GM12878 (cell line): ENCODE measurements around the gene PLXDC1. TPM values are rescaled to one million over a fixed set of nuclear protein-coding genes. Genes with fewer than 3 reads are reported as not detected.

ENCODE experiments used
- DPF2 ChIP-seq: fragments of 450-650 bp; IDR thresholded peaks from 2 replicates; pipeline ENCODE4 v1.6.1; 2017; ENCODE audit warnings: mild to moderate bottlenecking
- ESRRA ChIP-seq: IDR thresholded peaks from 2 replicates; pipeline ENCODE4 v1.6.1; 2012; ENCODE audit warnings: mild to moderate bottlenecking, low read length, improper control_type of control experiment
- LARP7 ChIP-seq: fragments of 450-650 bp; IDR thresholded peaks from 2 replicates; pipeline ENCODE4 v1.6.1; 2017; ENCODE audit warnings: mild to moderate bottlenecking
- NBN ChIP-seq: fragments of 450-650 bp; IDR thresholded peaks from 2 replicates; pipeline ENCODE4 v1.6.1; 2016
- NFIC ChIP-seq: IDR thresholded peaks from 2 replicates; pipeline ENCODE4 v1.6.1; 2012; ENCODE audit warnings: low read depth, mild to moderate bottlenecking, inconsistent platforms, low read length, moderate library complexity
- NFYB ChIP-seq: IDR thresholded peaks from 2 replicates; pipeline ENCODE4 v1.6.1; 2011; ENCODE audit warnings: low read depth, mild to moderate bottlenecking, low read length, improper control_type of control experiment, moderate library complexity; ENCODE audit not compliant: insufficient read depth
- NR2C2 ChIP-seq: IDR thresholded peaks from 2 replicates; pipeline ENCODE4 v1.6.1; 2011; ENCODE audit warnings: borderline replicate concordance, low read depth; ENCODE audit not compliant: control insufficient read depth, insufficient read length
- PML ChIP-seq: IDR thresholded peaks from 2 replicates; pipeline ENCODE4 v1.6.1; 2012; ENCODE audit warnings: low read length, inconsistent platforms
- RELA ChIP-seq: fragments of 450-650 bp; IDR thresholded peaks from 2 replicates; pipeline ENCODE4 v1.8.0; 2014; ENCODE audit warnings: borderline replicate concordance; ENCODE audit not compliant: partially characterized antibody
- SIX5 ChIP-seq: IDR thresholded peaks from 2 replicates; pipeline ENCODE4 v1.6.1; 2011; ENCODE audit warnings: mild to moderate bottlenecking, low read depth, low read length, moderate library complexity; ENCODE audit not compliant: severe bottlenecking
- STAT1 ChIP-seq: fragments of 450-650 bp; conservative IDR thresholded peaks from 2 replicates; pipeline ENCODE4 v1.6.1; 2014; ENCODE audit warnings: antibody characterized with exemption, mild to moderate bottlenecking
- STAT3 ChIP-seq: IDR thresholded peaks from 2 replicates; pipeline ENCODE4 v1.6.1; 2011; ENCODE audit warnings: low read depth, low read length, improper control_type of control experiment
- ZNF274 ChIP-seq: IDR thresholded peaks from one replicate; pipeline ENCODE4 v1.8.0; 2011; ENCODE audit not compliant: insufficient read length, insufficient read depth
- ZNF384 ChIP-seq: IDR thresholded peaks from 2 replicates; pipeline ENCODE4 v1.6.1; 2012; ENCODE audit warnings: low read depth, mild to moderate bottlenecking, low read length, improper control_type of control experiment, borderline replicate concordance
- polyA plus RNA-seq, 11 experiments: library from polyadenylated mRNA; depleted of rRNA in 4 of 11; unstranded in 6 of 11; stranded (reverse) in 5 of 11; fragments of >200 nt; fragmentation: Nextera tagmentation in 4 of 11; fragmentation: Illumina TruSeq in 1 of 11; extraction: Ambion mirVana in 4 of 11; extraction: Trizol in 1 of 11; gene quantifications; 1 replicate in 1 of 11; 2 replicates in 10 of 11; pipeline versions ENCODE4 v1.2.1 to v1.2.3, GENCODE V29; 2011 to 2016; ENCODE audit warnings: inconsistent platforms in 2 of 11, missing spikeins in 2 of 11, low read depth in 1 of 11
- total RNA-seq, 4 experiments: library from RNA; depleted of rRNA in 3 of 4; stranded (reverse); fragments of >200 nt in 3 of 4; fragmentation: Illumina TruSeq in 1 of 4; extraction: Trizol in 1 of 4; gene quantifications; 2 replicates each; pipeline versions ENCODE4 v1.2.1 to v1.2.3, GENCODE V29; 2013 to 2021
- TF ChIP-seq, protein P1 (sequence below): IDR thresholded peaks from 2 replicates; pipeline ENCODE4 v1.6.1; 2011; ENCODE audit warnings: borderline replicate concordance, low read depth, mild to moderate bottlenecking, moderate library complexity, mixed read lengths, low read length; ENCODE audit not compliant: insufficient read depth; ENCODE audit errors: extremely low read length
- TF ChIP-seq, protein P2 (sequence below): fragments of 450-650 bp; IDR thresholded peaks from 2 replicates; pipeline ENCODE4 v1.6.1; 2016; ENCODE audit warnings: mild to moderate bottlenecking
- TF ChIP-seq, protein P3 (sequence below): IDR thresholded peaks from 2 replicates; pipeline ENCODE4 v1.6.1; 2012; ENCODE audit warnings: low read depth, low read length, improper control_type of control experiment
- TF ChIP-seq, protein P4 (sequence below): IDR thresholded peaks from 2 replicates; pipeline ENCODE4 v1.6.1; 2011; ENCODE audit warnings: mild to moderate bottlenecking, low read depth, low read length, moderate library complexity; ENCODE audit not compliant: insufficient replicate concordance
- TF ChIP-seq, protein P5 (sequence below): IDR thresholded peaks from 2 replicates; pipeline ENCODE4 v1.6.1; 2011; ENCODE audit warnings: low read depth, low read length, improper control_type of control experiment, borderline replicate concordance
- TF ChIP-seq, protein P6 (sequence below): IDR thresholded peaks from 2 replicates; pipeline ENCODE4 v1.6.1; 2012; ENCODE audit warnings: low read length, inconsistent platforms
- TF ChIP-seq, protein P7 (sequence below): fragments of 450-650 bp; IDR thresholded peaks from 2 replicates; pipeline ENCODE4 v1.6.1; 2016; ENCODE audit warnings: mild to moderate bottlenecking

PLXDC1 gene
- total and polyA plus RNA-seq, 10 of the 15 experiments (the other 5 are each of a cell fraction or from before 2014, with no cell fraction given): 0.03 to 0.30 (median 0.22) TPM; not detected in 7

DNA sequence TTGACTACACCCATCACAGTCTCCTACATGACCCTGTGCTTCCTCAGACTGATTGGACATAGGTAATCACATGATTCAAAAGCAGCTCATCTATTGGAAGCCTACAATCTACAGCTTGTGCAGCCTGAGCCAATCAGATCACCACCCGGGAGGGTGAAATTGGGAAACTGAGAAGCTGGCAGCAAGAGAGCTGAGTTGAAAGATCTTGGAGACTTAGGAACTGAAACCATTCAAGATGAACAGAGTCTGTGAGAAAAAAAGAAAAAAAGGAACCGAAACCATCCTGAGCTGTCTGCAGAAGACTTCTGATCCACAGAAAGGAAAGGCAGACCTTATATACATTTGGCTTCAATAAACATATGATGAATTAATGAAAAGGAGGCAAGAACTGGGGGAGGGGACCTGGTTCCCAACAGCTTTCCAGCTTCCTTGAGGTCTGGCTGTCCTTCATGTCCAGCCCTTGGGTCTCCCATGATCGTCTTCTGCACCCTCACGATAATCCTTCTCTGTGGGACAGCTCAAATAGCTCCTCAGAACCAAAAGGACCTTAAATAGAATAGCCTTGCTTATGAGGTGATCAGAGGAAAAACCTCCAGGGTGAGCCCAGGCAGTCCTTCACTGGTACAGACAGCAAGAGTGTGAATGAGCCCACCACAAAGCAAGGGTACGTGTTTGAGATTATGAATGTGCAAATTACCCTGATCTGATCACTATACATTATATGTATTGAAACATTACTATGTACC, 32.6 kb downstream of the PLXDC1 start (continued):
- TF ChIP-seq, protein P1, sequence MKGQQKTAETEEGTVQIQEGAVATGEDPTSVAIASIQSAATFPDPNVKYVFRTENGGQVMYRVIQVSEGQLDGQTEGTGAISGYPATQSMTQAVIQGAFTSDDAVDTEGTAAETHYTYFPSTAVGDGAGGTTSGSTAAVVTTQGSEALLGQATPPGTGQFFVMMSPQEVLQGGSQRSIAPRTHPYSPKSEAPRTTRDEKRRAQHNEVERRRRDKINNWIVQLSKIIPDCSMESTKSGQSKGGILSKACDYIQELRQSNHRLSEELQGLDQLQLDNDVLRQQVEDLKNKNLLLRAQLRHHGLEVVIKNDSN: no peak
- no peak for TF ChIP-seq NR2C2
- TF ChIP-seq ZNF274: no peak
- peak; percentile 59; the same call in 1 of the 2 replicates for TF ChIP-seq ZNF384
- TF ChIP-seq, protein P2, sequence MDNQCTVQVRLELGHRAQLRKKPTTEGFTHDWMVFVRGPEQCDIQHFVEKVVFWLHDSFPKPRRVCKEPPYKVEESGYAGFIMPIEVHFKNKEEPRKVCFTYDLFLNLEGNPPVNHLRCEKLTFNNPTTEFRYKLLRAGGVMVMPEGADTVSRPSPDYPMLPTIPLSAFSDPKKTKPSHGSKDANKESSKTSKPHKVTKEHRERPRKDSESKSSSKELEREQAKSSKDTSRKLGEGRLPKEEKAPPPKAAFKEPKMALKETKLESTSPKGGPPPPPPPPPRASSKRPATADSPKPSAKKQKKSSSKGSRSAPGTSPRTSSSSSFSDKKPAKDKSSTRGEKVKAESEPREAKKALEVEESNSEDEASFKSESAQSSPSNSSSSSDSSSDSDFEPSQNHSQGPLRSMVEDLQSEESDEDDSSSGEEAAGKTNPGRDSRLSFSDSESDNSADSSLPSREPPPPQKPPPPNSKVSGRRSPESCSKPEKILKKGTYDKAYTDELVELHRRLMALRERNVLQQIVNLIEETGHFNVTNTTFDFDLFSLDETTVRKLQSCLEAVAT: no peak
- TF ChIP-seq, protein P3, sequence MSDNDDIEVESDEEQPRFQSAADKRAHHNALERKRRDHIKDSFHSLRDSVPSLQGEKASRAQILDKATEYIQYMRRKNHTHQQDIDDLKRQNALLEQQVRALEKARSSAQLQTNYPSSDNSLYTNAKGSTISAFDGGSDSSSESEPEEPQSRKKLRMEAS: no peak
- no peak for TF ChIP-seq STAT1
- TF ChIP-seq, protein P4, sequence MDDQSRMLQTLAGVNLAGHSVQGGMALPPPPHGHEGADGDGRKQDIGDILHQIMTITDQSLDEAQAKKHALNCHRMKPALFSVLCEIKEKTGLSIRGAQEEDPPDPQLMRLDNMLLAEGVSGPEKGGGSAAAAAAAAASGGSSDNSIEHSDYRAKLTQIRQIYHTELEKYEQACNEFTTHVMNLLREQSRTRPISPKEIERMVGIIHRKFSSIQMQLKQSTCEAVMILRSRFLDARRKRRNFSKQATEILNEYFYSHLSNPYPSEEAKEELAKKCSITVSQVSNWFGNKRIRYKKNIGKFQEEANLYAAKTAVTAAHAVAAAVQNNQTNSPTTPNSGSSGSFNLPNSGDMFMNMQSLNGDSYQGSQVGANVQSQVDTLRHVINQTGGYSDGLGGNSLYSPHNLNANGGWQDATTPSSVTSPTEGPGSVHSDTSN: no peak
- no peak for TF ChIP-seq PML
- no peak for TF ChIP-seq NBN
- TF ChIP-seq, protein P5, sequence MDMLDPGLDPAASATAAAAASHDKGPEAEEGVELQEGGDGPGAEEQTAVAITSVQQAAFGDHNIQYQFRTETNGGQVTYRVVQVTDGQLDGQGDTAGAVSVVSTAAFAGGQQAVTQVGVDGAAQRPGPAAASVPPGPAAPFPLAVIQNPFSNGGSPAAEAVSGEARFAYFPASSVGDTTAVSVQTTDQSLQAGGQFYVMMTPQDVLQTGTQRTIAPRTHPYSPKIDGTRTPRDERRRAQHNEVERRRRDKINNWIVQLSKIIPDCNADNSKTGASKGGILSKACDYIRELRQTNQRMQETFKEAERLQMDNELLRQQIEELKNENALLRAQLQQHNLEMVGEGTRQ: no peak; the same call in 1 of the 2 replicates
- TF ChIP-seq, protein P6, sequence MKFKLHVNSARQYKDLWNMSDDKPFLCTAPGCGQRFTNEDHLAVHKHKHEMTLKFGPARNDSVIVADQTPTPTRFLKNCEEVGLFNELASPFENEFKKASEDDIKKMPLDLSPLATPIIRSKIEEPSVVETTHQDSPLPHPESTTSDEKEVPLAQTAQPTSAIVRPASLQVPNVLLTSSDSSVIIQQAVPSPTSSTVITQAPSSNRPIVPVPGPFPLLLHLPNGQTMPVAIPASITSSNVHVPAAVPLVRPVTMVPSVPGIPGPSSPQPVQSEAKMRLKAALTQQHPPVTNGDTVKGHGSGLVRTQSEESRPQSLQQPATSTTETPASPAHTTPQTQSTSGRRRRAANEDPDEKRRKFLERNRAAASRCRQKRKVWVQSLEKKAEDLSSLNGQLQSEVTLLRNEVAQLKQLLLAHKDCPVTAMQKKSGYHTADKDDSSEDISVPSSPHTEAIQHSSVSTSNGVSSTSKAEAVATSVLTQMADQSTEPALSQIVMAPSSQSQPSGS: peak; percentile 49; the same call in 1 of the 2 replicates
- TF ChIP-seq RELA: no peak
- TF ChIP-seq SIX5: no peak
- TF ChIP-seq, protein P7, sequence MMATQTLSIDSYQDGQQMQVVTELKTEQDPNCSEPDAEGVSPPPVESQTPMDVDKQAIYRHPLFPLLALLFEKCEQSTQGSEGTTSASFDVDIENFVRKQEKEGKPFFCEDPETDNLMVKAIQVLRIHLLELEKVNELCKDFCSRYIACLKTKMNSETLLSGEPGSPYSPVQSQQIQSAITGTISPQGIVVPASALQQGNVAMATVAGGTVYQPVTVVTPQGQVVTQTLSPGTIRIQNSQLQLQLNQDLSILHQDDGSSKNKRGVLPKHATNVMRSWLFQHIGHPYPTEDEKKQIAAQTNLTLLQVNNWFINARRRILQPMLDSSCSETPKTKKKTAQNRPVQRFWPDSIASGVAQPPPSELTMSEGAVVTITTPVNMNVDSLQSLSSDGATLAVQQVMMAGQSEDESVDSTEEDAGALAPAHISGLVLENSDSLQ: peak; percentile 58; the same call in 1 of the 2 replicates
- peak; percentile 58; the same call in 1 of the 2 replicates for TF ChIP-seq NFIC
- peak; percentile 94 for TF ChIP-seq NFYB
- no peak for TF ChIP-seq STAT3
- no peak for TF ChIP-seq LARP7
- peak; percentile 86 for TF ChIP-seq DPF2
- TF ChIP-seq ESRRA: no peak
